Stimulated activated naive CD4-positive, alpha-beta T cell (primary cell): ENCODE results near the gene DDT.
"Not testable (repeated sequence)": the region's sequence is repeated elsewhere in the genome, so short reads cannot be mapped to it uniquely, and the experiment has no call there.

Experiments used
- DNase-seq, 6 experiments: peaks; one replicate each; lab custom pipeline; 2025; lab: John Stamatoyannopoulos, UW

The DDT gene

GRCh38 chr22:23974345-23974744 lies at the start of gene DDT:
Gene DDT (minus strand): TSS chr22:23974441. CDS start chr22:23974414, 27 bp downstream.
- not testable (repeated sequence) for DNase-seq

- DNase-seq, result no peak
Measured at GRCh38 chr22:24023204-24023789, 49.1 kb upstream of the DDT start.

- no peak for DNase-seq
Measured at GRCh38 chr22:24021304-24021703, 47.1 kb upstream of the DDT start.

- no peak for DNase-seq
Measured at GRCh38 chr22:24016156-24016555, 41.9 kb upstream of the DDT start.

- DNase-seq, result no peak
Measured at GRCh38 chr22:24011735-24012068, 37.5 kb upstream of the DDT start.

GRCh38 chr22:24010018-24010391 lies 35.8 kb upstream of the DDT start:
- no peak for DNase-seq

- no peak for DNase-seq
Measured at GRCh38 chr22:24009227-24010017, 35.2 kb upstream of the DDT start.

GRCh38 chr22:24008381-24009226 lies 34.4 kb upstream of the DDT start:
- no peak for DNase-seq

- no peak for DNase-seq
Measured at GRCh38 chr22:24008022-24008283, 33.7 kb upstream of the DDT start.

- no peak for DNase-seq
Measured at GRCh38 chr22:24007253-24008021, 33.2 kb upstream of the DDT start.

GRCh38 chr22:24006914-24007214 lies 32.6 kb upstream of the DDT start:
- no peak for DNase-seq

- DNase-seq, result no peak
Measured at GRCh38 chr22:24006207-24006913, 32.1 kb upstream of the DDT start.

- DNase-seq, result no peak
Measured at GRCh38 chr22:24005201-24005600, 31.0 kb upstream of the DDT start, which contains the start of gene GSTT4. Gene GSTT4 (minus strand): TSS chr22:24005453. CDS start chr22:24005356, 97 bp downstream.

GRCh38 chr22:24003887-24004286 lies 29.6 kb upstream of the DDT start:
- DNase-seq, result no peak

GRCh38 chr22:24002851-24003250 lies 28.6 kb upstream of the DDT start:
- no peak for DNase-seq

- DNase-seq, result no peak
Measured at GRCh38 chr22:24002272-24002671, 28.0 kb upstream of the DDT start.

GRCh38 chr22:24001314-24001713 lies 27.1 kb upstream of the DDT start:
- DNase-seq, result no peak

GRCh38 chr22:23999779-24000178 lies 25.5 kb upstream of the DDT start:
- DNase-seq, result not testable (repeated sequence)

- DNase-seq, result no peak
Measured at GRCh38 chr22:23997092-23997491, 22.9 kb upstream of the DDT start.

- DNase-seq, result not testable (repeated sequence)
Measured at GRCh38 chr22:23993581-23994177, 19.4 kb upstream of the DDT start.

GRCh38 chr22:23993080-23993479 lies 18.8 kb upstream of the DDT start:
- not testable (repeated sequence) for DNase-seq
